Epithelial cell of esophagus (primary cell): ENCODE results near the gene ANKMY1.

Experiments
- DNase-seq: peaks from one replicate; pipeline ENCODE4 v3.0.0; 2010; ENCODE audit warnings: low read depth
- H3K4me3 ChIP-seq: 2 replicates; pipeline ENCODE4 v1.5.1; 2011; ENCODE audit warnings: mild to moderate bottlenecking, low read length, control low read depth
- TF ChIP-seq, protein P1 (sequence below): IDR thresholded peaks from 2 replicates; pipeline ENCODE4 v1.5.1; 2011; ENCODE audit warnings: low read depth, mild to moderate bottlenecking, low read length, control low read depth, inconsistent platforms; ENCODE audit not compliant: insufficient read depth; ENCODE audit errors: missing control alignments

Gene ANKMY1

DNA sequence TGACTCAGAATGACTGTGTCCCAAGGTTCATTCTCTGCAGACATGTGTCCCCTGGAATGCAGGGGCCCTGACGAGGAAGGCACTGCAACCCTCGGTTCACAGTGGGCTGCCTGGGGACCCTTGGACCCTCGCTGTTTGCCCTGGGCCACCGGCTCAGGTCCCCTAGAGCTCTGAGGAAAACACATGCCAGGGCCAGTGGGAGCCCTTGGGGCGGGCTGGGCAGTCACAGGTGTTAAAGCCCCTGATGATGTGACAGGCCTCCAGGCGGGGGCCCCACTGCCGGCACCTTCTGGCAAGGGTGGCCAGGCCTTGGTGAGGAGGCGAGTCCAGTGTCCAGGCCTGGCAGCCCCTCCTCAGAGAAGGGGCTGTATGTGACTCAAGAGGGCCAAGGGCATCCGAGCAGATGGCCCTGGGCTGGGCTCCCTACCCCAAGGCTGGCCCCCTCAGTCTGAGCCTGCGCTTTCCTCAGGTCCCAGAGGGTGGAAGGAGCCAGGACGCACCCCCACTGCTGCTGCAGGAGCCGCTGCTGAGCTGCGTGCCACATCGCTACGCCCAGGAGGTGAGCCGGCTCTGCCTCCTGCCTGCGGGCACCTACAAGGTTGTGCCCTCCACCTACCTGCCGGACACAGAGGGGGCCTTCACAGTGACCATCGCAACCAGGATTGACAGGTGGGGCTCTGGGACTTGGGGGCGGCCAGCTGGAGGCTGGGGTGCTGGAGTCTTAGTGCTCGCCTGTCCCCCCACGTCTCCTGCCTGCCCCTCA is 39.8 kb upstream of the ANKMY1 start:
- TF ChIP-seq, protein P1, sequence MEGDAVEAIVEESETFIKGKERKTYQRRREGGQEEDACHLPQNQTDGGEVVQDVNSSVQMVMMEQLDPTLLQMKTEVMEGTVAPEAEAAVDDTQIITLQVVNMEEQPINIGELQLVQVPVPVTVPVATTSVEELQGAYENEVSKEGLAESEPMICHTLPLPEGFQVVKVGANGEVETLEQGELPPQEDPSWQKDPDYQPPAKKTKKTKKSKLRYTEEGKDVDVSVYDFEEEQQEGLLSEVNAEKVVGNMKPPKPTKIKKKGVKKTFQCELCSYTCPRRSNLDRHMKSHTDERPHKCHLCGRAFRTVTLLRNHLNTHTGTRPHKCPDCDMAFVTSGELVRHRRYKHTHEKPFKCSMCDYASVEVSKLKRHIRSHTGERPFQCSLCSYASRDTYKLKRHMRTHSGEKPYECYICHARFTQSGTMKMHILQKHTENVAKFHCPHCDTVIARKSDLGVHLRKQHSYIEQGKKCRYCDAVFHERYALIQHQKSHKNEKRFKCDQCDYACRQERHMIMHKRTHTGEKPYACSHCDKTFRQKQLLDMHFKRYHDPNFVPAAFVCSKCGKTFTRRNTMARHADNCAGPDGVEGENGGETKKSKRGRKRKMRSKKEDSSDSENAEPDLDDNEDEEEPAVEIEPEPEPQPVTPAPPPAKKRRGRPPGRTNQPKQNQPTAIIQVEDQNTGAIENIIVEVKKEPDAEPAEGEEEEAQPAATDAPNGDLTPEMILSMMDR: no peak

DNA sequence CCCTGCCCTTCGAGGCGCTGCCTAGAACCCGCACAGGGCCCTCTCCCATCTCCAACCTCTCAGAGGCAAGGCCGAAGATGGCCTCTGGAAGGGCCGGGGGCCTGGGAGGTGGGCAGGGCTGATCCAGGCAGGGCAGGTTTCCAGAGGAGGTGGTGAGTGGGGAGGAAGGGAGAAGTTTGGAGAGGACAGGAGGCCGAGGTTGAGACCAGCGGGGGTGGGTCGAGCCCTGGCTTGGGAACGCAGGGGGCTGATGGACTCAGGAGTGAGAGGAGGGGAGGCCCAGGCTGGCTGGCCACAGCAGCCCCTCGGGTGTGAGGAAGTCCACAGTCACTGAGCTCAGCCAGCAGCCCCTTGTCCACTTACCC is 39.2 kb upstream of the ANKMY1 start:
- TF ChIP-seq, protein P1: no peak
- no peak for DNase-seq
- no peak overlapping the region for H3K4me3 ChIP-seq

More for the DNA sequence above, 39.8 kb upstream of the ANKMY1 start:
- H3K4me3 ChIP-seq: no peak overlapping the region
- DNase-seq: no peak

DNA sequence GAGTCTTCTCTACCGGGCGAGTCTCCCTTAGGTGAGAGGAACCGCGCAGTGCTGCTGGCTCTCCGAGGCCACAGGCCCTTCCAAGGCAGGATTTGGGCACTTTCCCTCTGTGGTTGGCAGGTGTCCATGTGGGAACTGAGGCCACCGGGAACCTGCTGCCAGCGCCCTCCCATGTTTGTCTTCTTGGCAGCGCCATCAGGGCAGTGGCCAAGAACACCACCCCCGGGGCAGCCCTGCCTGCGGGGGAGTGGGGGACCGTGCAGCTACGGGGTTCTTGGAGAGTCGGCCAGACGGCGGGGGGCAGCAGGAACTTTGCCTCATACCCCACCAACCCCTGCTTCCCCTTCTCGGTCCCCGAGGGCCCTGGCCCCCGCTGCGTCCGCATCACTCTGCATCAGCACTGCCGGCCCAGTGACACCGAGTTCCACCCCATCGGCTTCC is 38.7 kb upstream of the ANKMY1 start:
- DNase-seq: no peak
- TF ChIP-seq, protein P1: no peak
- no peak overlapping the region for H3K4me3 ChIP-seq

DNA sequence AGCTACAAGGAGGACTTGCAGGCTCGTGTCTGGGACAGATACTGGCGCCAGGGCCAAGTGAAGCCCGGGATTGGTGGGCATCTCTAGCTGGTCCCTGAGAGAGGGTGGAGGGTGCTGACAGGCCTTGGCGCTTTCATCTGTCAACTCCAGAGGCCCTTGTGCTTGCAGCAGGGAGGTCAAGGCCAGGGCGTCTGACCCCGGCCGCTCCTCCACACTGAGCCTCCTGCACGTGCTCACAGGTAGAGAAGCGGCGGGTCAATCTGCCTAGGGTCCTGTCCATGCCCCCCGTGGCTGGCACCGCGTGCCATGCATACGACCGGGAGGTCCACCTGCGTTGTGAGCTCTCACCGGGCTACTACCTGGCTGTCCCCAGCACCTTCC is 38.3 kb upstream of the ANKMY1 start:
- DNase-seq: no peak
- TF ChIP-seq, protein P1: no peak
- no peak overlapping the region for H3K4me3 ChIP-seq

DNA sequence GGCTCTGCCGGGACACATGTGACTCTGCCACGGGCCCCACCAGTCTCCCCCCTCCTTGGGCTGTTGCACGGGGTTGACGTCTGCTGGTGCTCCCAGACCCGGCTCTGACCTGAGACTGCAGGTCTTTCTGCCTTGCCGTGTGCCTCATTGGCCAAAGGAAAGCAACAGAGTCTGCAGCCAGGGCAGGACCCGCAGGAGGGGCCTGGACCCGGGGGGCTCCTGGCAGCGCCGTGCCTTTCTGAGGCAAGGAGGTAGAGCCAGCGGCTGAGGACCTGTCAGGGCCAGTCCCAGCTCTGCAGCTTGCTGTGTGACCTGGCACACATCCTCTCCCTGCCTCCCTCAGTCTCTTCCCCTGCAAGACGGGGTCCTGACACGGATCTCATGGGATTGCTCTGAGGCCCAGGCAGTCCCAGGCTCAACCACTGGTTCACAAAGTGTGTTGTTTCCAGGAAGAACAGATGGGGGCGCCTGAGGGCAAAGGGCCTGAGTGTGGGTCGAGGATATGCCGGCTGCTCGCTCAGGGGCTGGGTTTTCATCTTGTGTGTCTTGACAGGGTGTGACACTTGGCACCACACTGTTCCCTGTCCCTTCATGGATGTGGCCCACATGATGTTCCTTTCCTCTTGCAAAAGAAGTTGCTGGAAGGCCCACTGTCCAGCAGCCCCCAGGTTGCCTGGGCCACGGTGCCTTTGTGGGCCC is 37.7 kb upstream of the ANKMY1 start:
- DNase-seq: peak; percentile 37
- no peak overlapping the region for H3K4me3 ChIP-seq
- TF ChIP-seq, protein P1: peak; percentile 32

DNA sequence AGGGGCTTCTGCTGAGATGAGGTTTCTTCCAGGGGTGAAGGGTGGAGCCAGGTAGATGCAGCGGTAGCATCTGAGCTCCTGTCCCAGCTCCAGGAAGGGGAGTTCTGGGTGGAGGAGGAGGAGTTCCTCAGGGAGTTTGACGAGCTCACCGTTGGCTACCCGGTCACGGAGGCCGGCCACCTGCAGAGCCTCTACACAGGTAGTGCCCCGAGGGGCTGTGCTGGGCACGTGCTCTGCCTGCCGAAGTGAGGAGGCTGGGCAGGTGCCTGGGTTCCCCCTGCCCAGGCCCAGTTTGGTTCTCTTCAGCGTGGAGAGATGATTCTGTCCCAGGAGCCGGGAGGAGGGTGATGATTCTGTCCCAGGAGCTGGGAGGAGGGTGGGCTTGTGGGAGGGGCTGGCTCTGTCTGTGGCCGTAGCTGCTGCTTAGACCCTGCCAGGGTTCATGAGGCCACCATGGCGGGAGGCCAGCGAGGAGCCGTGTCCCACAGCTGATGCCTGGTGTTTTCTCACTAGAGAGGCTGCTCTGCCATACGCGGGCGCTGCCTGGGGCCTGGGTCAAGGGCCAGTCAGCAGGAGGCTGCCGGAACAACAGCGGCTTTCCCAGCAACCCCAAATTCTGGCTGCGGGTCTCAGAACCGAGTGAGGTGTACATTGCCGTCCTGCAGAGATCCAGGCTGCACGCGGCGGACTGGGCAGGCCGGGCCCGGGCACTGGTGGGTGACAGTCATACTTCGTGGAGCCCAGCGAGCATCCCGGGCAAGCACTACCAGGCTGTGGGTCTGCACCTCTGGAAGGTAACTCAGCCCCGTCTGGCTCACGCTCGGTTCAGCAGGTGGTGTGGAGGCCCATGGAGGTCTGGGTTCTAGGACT is 37.0 kb upstream of the ANKMY1 start:
- H3K4me3 ChIP-seq: no peak overlapping the region
- DNase-seq: no peak
- TF ChIP-seq, protein P1: no peak
